Endodermal cell (in vitro differentiated cells): ENCODE data around the gene HELZ2. TPM values are rescaled to one million over a fixed set of nuclear protein-coding genes. Genes with fewer than 3 reads are reported as not detected.

ENCODE experiments used
- DNase-seq: peaks from one replicate; pipeline ENCODE4 v3.0.0-alpha.2; 2017
- H3K27ac ChIP-seq: 2 replicates; pipeline ENCODE4 v1.5.1; 2013; ENCODE audit warnings: mild to moderate bottlenecking, low read depth, low read length, moderate library complexity
- H3K27me3 ChIP-seq: 2 replicates; pipeline ENCODE4 v1.6.1; 2013; ENCODE audit warnings: mild to moderate bottlenecking, low read length, moderate library complexity; ENCODE audit not compliant: insufficient read depth, control insufficient read depth, poor library complexity, severe bottlenecking
- H3K36me3 ChIP-seq: 2 replicates; pipeline ENCODE4 v1.7.0; 2013; ENCODE audit warnings: mild to moderate bottlenecking, low read length, moderate library complexity; ENCODE audit not compliant: control insufficient read depth, insufficient read depth
- H3K4me1 ChIP-seq: one replicate; pipeline ENCODE4 v1.7.0; 2013; ENCODE audit warnings: low read length; ENCODE audit not compliant: control insufficient read depth, insufficient read depth
- H3K4me3 ChIP-seq: 2 replicates; pipeline ENCODE4 v1.5.1; 2013; ENCODE audit warnings: mild to moderate bottlenecking, low read length, moderate library complexity
- H3K9ac ChIP-seq: 2 replicates; pipeline ENCODE4 v1.6.1; 2013; ENCODE audit warnings: mild to moderate bottlenecking, low read length, moderate library complexity; ENCODE audit not compliant: poor library complexity, severe bottlenecking; ENCODE audit errors: extremely low read depth
- H3K9me3 ChIP-seq: 2 replicates; pipeline ENCODE4 v1.6.1; 2013; ENCODE audit warnings: mild to moderate bottlenecking, low read length, moderate library complexity; ENCODE audit not compliant: control insufficient read depth
- H3K27ac Mint-ChIP-seq: 2 replicates; pipeline ENCODE4 v1.8.0; 2020; ENCODE audit warnings: mixed read lengths
- H3K27me3 Mint-ChIP-seq: 2 replicates; pipeline ENCODE4 v1.8.0; 2021; ENCODE audit warnings: mild to moderate bottlenecking, mixed read lengths; ENCODE audit not compliant: insufficient read depth
- H3K36me3 Mint-ChIP-seq: 2 replicates; pipeline ENCODE4 v1.8.0; 2020; ENCODE audit warnings: low read depth, mixed read lengths
- H3K4me1 Mint-ChIP-seq: 2 replicates; pipeline ENCODE4 v1.8.0; 2020; ENCODE audit warnings: mixed read lengths
- H3K4me3 Mint-ChIP-seq: 2 replicates; pipeline ENCODE4 v1.8.0; 2020; ENCODE audit warnings: mild to moderate bottlenecking, moderate library complexity, mixed read lengths
- H3K9me3 Mint-ChIP-seq: 2 replicates; pipeline ENCODE4 v1.8.0; 2020; ENCODE audit warnings: mild to moderate bottlenecking, mixed read lengths
- WGBS, 2 experiments: methylation state at CpG; one replicate each; pipeline versions ENCODE4 v1.1.5 to v1.1.7; 2013; ENCODE audit warnings: missing lambda C conversion rate in 2 of 2, mixed read lengths in 1 of 2; ENCODE audit not compliant: insufficient coverage in 1 of 2, insufficient read length in 1 of 2; 5-methylcytosine and 5-hydroxymethylcytosine counted together
- total RNA-seq, 2 donors: library from RNA; stranded (reverse); fragmentation: NEBNext Ultra II Directional in 1 of 2; extraction: Animal tissue kit (Norgen Biotek cat#: 25700) in 1 of 2; gene quantifications; 2 replicates in 1 of 2; 3 replicates in 1 of 2; pipeline ENCODE4 v1.2.1, GENCODE V29; 2021
- TF ChIP-seq, protein P1 (sequence below): fragments of 200-600 bp; sonication (generic); conservative IDR thresholded peaks from 2 replicates; pipeline ENCODE4 v1.5.0; 2021; ENCODE audit warnings: antibody characterized with exemption, mild to moderate bottlenecking

The HELZ2 gene
- total RNA-seq, 2 donors from 2014 or later: 34.5 to 37.0 TPM

DNA sequence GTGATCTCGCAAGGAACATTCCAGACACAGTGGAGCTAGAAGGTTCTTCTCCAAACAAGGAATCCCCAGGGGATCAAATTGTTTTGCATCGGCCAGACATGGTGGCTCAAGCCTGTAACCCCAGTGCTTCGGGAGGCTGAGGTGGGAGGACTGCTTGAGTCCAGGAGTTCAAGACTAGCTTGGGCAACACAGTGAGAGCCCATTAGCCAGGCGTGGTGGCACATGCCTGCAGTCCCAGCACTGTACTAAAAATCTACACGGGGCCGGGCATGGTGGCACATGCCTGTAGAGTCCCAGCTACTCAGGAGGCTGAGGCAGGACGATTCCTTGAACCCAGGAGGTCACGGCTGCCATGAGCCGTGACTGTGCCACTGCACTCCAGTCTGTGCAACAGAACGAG is 37.6 kb upstream of the HELZ2 start:
- Histone ChIP-seq H3K4me3 (no peak overlapping the region), H3K9ac (no peak overlapping the region), H3K27me3 (no peaks in the 10 kb centered on the region), H3K27ac (no peak overlapping the region), H3K4me1 (no peaks in the 10 kb centered on the region), H3K36me3 (peaks cover 22% of the 10 kb centered on the region), H3K9me3 (peaks cover 14% of the 10 kb centered on the region)
- H3K4me1 Mint-ChIP-seq: no peaks in the 10 kb centered on the region
- TF ChIP-seq, protein P1, sequence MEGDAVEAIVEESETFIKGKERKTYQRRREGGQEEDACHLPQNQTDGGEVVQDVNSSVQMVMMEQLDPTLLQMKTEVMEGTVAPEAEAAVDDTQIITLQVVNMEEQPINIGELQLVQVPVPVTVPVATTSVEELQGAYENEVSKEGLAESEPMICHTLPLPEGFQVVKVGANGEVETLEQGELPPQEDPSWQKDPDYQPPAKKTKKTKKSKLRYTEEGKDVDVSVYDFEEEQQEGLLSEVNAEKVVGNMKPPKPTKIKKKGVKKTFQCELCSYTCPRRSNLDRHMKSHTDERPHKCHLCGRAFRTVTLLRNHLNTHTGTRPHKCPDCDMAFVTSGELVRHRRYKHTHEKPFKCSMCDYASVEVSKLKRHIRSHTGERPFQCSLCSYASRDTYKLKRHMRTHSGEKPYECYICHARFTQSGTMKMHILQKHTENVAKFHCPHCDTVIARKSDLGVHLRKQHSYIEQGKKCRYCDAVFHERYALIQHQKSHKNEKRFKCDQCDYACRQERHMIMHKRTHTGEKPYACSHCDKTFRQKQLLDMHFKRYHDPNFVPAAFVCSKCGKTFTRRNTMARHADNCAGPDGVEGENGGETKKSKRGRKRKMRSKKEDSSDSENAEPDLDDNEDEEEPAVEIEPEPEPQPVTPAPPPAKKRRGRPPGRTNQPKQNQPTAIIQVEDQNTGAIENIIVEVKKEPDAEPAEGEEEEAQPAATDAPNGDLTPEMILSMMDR: no peak
- DNase-seq: no peak
- no peaks in the 10 kb centered on the region for H3K27me3 Mint-ChIP-seq
- H3K27ac Mint-ChIP-seq: no peak overlapping the region
- no peak overlapping the region for H3K4me3 Mint-ChIP-seq
- 94 to 96% methylated on average over 10 of the region's 10 CpGs for WGBS, 2 experiments
- peaks cover 39% of the 10 kb centered on the region for H3K36me3 Mint-ChIP-seq
- H3K9me3 Mint-ChIP-seq: peaks cover 21% of the 10 kb centered on the region

DNA sequence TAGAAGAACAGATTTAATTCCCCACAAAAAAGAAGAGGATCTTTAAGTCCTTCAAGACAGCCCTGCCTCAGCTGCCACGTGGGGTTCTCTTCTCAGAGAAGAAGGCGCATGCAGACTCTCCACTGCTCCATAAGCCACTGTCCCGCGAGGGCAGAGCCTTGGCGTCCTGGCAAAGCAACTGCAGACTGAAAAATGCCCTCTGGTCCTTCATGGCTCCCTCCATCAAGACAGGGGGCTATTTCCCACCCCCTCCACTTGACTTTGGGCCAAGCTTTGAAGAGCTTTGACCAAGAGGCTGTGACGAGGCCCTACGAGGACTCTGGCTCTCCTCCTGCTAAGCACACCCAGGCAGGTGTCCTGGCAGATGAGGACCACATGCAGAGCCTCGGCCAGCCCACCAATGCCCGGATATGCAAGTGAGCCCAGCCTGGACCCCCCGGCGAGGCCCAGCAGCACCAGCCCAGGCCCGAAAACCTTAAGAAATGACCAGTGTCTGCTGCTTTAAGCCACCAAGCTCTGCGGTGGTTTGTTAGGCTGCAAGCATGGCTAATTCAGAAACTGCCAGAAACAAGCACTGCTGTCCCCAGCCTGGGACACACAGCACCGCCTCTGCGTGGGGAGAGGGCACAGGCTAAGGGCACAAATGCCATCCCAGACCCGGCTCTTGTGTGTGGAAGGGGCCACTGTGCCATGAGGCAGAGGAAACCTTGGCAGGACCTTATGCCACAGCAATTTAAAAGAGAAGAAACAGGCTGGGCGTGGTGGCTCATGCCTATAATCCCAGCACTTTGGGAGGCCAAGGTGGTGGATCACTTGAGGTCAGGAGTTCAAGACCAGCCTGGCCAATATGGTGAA is 36.8 kb upstream of the HELZ2 start:
- no peaks in the 10 kb centered on the region for H3K4me1 Mint-ChIP-seq
- H3K36me3 ChIP-seq: peaks cover 16% of the 10 kb centered on the region
- no peaks in the 10 kb centered on the region for H3K27me3 Mint-ChIP-seq
- no peak overlapping the region for H3K4me3 Mint-ChIP-seq
- no peak overlapping the region for H3K9ac ChIP-seq
- no peaks in the 10 kb centered on the region for H3K4me1 ChIP-seq
- peaks cover 16% of the 10 kb centered on the region for H3K9me3 Mint-ChIP-seq
- no peak overlapping the region for H3K4me3 ChIP-seq
- no peak overlapping the region for H3K27ac ChIP-seq
- TF ChIP-seq, protein P1: no peak
- peaks cover 34% of the 10 kb centered on the region for H3K36me3 Mint-ChIP-seq
- H3K27ac Mint-ChIP-seq: no peak overlapping the region
- WGBS, 2 experiments: 92 to 97% methylated on average over 12 to 17 of the region's 17 CpGs
- no peaks in the 10 kb centered on the region for H3K27me3 ChIP-seq
- H3K9me3 ChIP-seq: peaks cover 14% of the 10 kb centered on the region
- DNase-seq: peak; percentile 31

DNA sequence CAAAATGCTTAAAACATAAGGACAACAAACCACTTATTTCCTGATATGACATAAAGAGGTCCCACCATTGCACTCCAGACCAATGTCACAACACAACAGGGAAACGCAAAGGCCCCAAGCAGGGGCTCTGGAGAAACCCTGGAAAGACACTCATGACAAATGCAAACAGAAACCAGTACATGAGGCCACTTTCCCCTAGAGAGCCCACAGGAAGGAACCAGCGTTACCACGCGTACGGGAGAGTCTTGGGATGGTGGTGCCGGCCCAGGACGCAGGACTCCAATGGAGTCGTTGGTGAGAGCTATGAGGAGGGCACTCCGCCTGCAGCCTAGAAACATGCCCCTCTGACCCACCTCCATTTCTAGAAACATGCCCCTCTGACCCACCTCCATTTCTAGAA is 32.6 kb upstream of the HELZ2 start:
- Mint-ChIP-seq H3K4me3 (no peak overlapping the region), H3K4me1 (no peaks in the 10 kb centered on the region), H3K36me3 (peaks cover 25% of the 10 kb centered on the region), H3K9me3 (no peaks in the 10 kb centered on the region), H3K27me3 (no peaks in the 10 kb centered on the region), H3K27ac (no peak overlapping the region)
- Histone ChIP-seq H3K4me3 (no peak overlapping the region), H3K36me3 (peaks cover 13% of the 10 kb centered on the region), H3K4me1 (no peaks in the 10 kb centered on the region), H3K27ac (no peak overlapping the region), H3K27me3 (no peaks in the 10 kb centered on the region), H3K9me3 (no peaks in the 10 kb centered on the region), H3K9ac (no peak overlapping the region)
- TF ChIP-seq, protein P1: no peak
- WGBS, 2 experiments: 96 to 98% methylated on average over 8 to 9 of the region's 9 CpGs
- DNase-seq: no peak
